Calu3 (cell line): Measurements from ENCODE around the gene CCL21. TPM values are rescaled to one million over a fixed set of nuclear protein-coding genes. Genes with fewer than 3 reads are reported as not detected.

Experiments
- BruUV-seq: library from RNA; stranded (reverse); fragments of 400-500 nt; replicated peaks from 2 replicates; lab custom pipeline; 2021; lab: Mats Ljungman, UMichigan
- CTCF ChIA-PET: fragments of 300-600 bp; sonication (Branson Sonifier 250); formaldehyde crosslinking; loops from one replicate; lab custom pipeline; 2022; ENCODE audit warnings: antibody characterized with exemption; lab: Charles Lee
- DNase-seq: peaks from one replicate; pipeline ENCODE4 v3.0.0; 2022
- H3K27ac Mint-ChIP-seq: one replicate; pipeline ENCODE4 v1.8.0; 2022; ENCODE audit warnings: mixed read lengths; ENCODE audit not compliant: unreplicated experiment
- H3K27me3 Mint-ChIP-seq: one replicate; pipeline ENCODE4 v1.8.0; 2022; ENCODE audit warnings: mixed read lengths; ENCODE audit not compliant: unreplicated experiment
- H3K36me3 Mint-ChIP-seq: one replicate; pipeline ENCODE4 v1.8.0; 2022; ENCODE audit warnings: mild to moderate bottlenecking, moderate library complexity, mixed read lengths; ENCODE audit not compliant: insufficient read depth, unreplicated experiment
- H3K4me1 Mint-ChIP-seq: one replicate; pipeline ENCODE4 v1.8.0; 2022; ENCODE audit warnings: mild to moderate bottlenecking, low read depth, mixed read lengths; ENCODE audit not compliant: unreplicated experiment
- H3K4me3 Mint-ChIP-seq: one replicate; pipeline ENCODE4 v1.8.0; 2022; ENCODE audit warnings: mild to moderate bottlenecking, low read depth, moderate library complexity, mixed read lengths; ENCODE audit not compliant: unreplicated experiment
- H3K9me3 Mint-ChIP-seq: one replicate; pipeline ENCODE4 v1.8.0; 2022; ENCODE audit warnings: low read depth, mixed read lengths; ENCODE audit not compliant: unreplicated experiment
- intact Hi-C: fragments of 100-400 bp; cut with micrococcal nuclease; formaldehyde crosslinking; loops from one replicate; pipeline ENCODE4 v1.10.0; 2022; ENCODE audit not compliant: unreplicated experiment
- total RNA-seq: library from RNA; stranded (reverse); gene quantifications from 2 replicates; pipeline ENCODE4 v1.2.3, GENCODE V29; 2022
- TF ChIP-seq, protein P1 (sequence below): fragments of 200-600 bp; IDR thresholded peaks from one replicate; pipeline ENCODE4 v1.8.0; 2022; ENCODE audit warnings: antibody characterized with exemption; ENCODE audit not compliant: unreplicated experiment

Gene CCL21
- total RNA-seq, 1 experiment from 2014 or later = not detected

GRCh38 chr9:34694811-34695210, 15.1 kb downstream of the CCL21 start:
- intact Hi-C loops = no loop called here
- no TSS peak for BruUV-seq
- no peak for DNase-seq
- peaks cover 66% of the 10 kb centered on the region for H3K27me3 Mint-ChIP-seq
- TF ChIP-seq, protein P1, sequence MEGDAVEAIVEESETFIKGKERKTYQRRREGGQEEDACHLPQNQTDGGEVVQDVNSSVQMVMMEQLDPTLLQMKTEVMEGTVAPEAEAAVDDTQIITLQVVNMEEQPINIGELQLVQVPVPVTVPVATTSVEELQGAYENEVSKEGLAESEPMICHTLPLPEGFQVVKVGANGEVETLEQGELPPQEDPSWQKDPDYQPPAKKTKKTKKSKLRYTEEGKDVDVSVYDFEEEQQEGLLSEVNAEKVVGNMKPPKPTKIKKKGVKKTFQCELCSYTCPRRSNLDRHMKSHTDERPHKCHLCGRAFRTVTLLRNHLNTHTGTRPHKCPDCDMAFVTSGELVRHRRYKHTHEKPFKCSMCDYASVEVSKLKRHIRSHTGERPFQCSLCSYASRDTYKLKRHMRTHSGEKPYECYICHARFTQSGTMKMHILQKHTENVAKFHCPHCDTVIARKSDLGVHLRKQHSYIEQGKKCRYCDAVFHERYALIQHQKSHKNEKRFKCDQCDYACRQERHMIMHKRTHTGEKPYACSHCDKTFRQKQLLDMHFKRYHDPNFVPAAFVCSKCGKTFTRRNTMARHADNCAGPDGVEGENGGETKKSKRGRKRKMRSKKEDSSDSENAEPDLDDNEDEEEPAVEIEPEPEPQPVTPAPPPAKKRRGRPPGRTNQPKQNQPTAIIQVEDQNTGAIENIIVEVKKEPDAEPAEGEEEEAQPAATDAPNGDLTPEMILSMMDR = no peak
- no peaks in the 10 kb centered on the region for H3K36me3 Mint-ChIP-seq
- no peaks in the 10 kb centered on the region for H3K9me3 Mint-ChIP-seq
- no peak overlapping the region for H3K4me3 Mint-ChIP-seq
- H3K27ac Mint-ChIP-seq = no peak overlapping the region
- no peaks in the 10 kb centered on the region for H3K4me1 Mint-ChIP-seq
- CTCF ChIA-PET = no interaction called here

GRCh38 chr9:34693560-34693959, 16.4 kb downstream of the CCL21 start:
- Mint-ChIP-seq H3K27ac (no peak overlapping the region), H3K4me3 (no peak overlapping the region), H3K27me3 (peaks cover 67% of the 10 kb centered on the region), H3K36me3 (no peaks in the 10 kb centered on the region), H3K9me3 (no peaks in the 10 kb centered on the region), H3K4me1 (no peaks in the 10 kb centered on the region)
- BruUV-seq = no TSS peak
- CTCF ChIA-PET = no interaction called here
- no peak for DNase-seq
- TF ChIP-seq, protein P1 = no peak
- intact Hi-C loops = no loop called here

DNA sequence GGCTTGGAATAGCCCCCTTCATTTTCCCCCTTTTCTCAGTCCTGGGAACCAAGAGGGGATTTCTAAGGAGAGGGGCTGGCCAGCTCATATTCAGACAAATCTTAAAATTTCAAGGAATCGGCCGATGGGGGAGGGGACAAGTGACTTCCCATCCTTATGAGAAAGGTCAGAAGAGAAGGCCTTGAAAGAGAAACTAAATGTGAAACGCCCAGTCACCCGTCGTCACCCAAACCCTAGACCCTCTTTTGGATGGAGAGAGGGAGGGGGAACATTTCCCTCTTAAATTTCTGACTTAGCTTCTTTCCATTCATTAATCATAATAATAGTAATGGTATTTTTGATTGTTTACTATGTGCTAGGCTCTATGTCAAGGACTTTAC, 18.0 kb downstream of the CCL21 start:
- DNase-seq = no peak
- no peaks in the 10 kb centered on the region for H3K9me3 Mint-ChIP-seq
- TF ChIP-seq, protein P1 = no peak
- BruUV-seq = no TSS peak
- peaks cover 83% of the 10 kb centered on the region for H3K27me3 Mint-ChIP-seq
- no peaks in the 10 kb centered on the region for H3K4me1 Mint-ChIP-seq
- H3K36me3 Mint-ChIP-seq = no peaks in the 10 kb centered on the region
- intact Hi-C loops = no loop called here
- CTCF ChIA-PET = interaction anchor here (0.7 kb wide), 1 partner anchor 27 kb away, joined by 7 read pairs; no protein-coding TSS in a partner anchor
- H3K27ac Mint-ChIP-seq = no peak overlapping the region
- no peak overlapping the region for H3K4me3 Mint-ChIP-seq

- intact Hi-C loops = no loop called here
- Mint-ChIP-seq H3K36me3 (no peaks in the 10 kb centered on the region), H3K9me3 (no peaks in the 10 kb centered on the region), H3K4me1 (no peaks in the 10 kb centered on the region), H3K4me3 (no peak within 1 kb of the TSS), H3K27me3 (peaks cover 89% of the 10 kb centered on the region), H3K27ac (no peak within 1 kb of the TSS)
- TF ChIP-seq, protein P1 = no peak
- no TSS peak for BruUV-seq
- no peak for DNase-seq
- CTCF ChIA-PET = no interaction called here
These were observed 18.7 kb downstream of the CCL21 start, which contains the start of gene CCL19 for GRCh38 chr9:34690983-34691935. Gene CCL19 (minus strand): TSS chr9:34691276. CDS start chr9:34691139, 137 bp downstream.
